Activated B cell treated with CpG ODN at 0.5 μM for 24 hours (primary cell): ENCODE measurements around the gene EFNA3. TPM values are rescaled to one million over a fixed set of nuclear protein-coding genes. Genes with fewer than 3 reads are reported as not detected.

Experiments used
- ATAC-seq: fragments of 200-7000 bp; cut with Tn5 transposase; one replicate; pipeline ENCODE4 v1.10.0; 2021; ENCODE audit warnings: low read depth, mild to moderate bottlenecking, moderate library complexity
- CTCF ChIA-PET: fragments of 350-600 bp; sonication (Branson Sonifier 250); formaldehyde crosslinking; loops from one replicate; lab custom pipeline; 2021; ENCODE audit warnings: antibody characterized with exemption; lab: Charles Lee
- POLR2A ChIA-PET: fragments of 350-600 bp; sonication (Branson Sonifier 250); formaldehyde crosslinking; loops from one replicate; lab custom pipeline; 2021; ENCODE audit warnings: antibody characterized with exemption; lab: Charles Lee
- DNase-seq: peaks from one replicate; pipeline ENCODE4 v3.0.0; 2022
- H3K27ac Mint-ChIP-seq: one replicate; pipeline ENCODE4 v1.8.0; 2020; ENCODE audit warnings: mixed read lengths
- H3K27me3 Mint-ChIP-seq: one replicate; pipeline ENCODE4 v1.8.0; 2021; ENCODE audit warnings: mixed read lengths
- H3K36me3 Mint-ChIP-seq: one replicate; pipeline ENCODE4 v1.8.0; 2021; ENCODE audit warnings: low read depth, mixed read lengths
- H3K4me1 Mint-ChIP-seq: one replicate; pipeline ENCODE4 v1.8.0; 2021; ENCODE audit warnings: mixed read lengths
- H3K4me3 Mint-ChIP-seq: one replicate; pipeline ENCODE4 v1.8.0; 2020; ENCODE audit warnings: mild to moderate bottlenecking, mixed read lengths
- H3K9me3 Mint-ChIP-seq: one replicate; pipeline ENCODE4 v1.8.0; 2020; ENCODE audit warnings: mixed read lengths
- CTCF ChIP-seq: fragments of 200-600 bp; IDR thresholded peaks from one replicate; pipeline ENCODE4 v1.8.0; 2022; ENCODE audit warnings: antibody characterized with exemption, mild to moderate bottlenecking
- intact Hi-C: fragments of 100-400 bp; cut with micrococcal nuclease; formaldehyde crosslinking; loops from one replicate; pipeline ENCODE4 v1.15.1; 2024
- total RNA-seq: library from RNA; stranded (reverse); gene quantifications from 2 replicates; pipeline ENCODE4 v1.2.3, GENCODE V29; 2022

EFNA3 gene
- total RNA-seq, 1 donor from 2014 or later, result 1.2 TPM

- Mint-ChIP-seq H3K27ac (no peak overlapping the region), H3K4me3 (no peak overlapping the region), H3K27me3 (peaks cover 28% of the 10 kb centered on the region), H3K4me1 (peaks cover 60% of the 10 kb centered on the region), H3K9me3 (no peaks in the 10 kb centered on the region), H3K36me3 (no peaks in the 10 kb centered on the region)
- DNase-seq, result no peak
- CTCF ChIA-PET, result interaction anchor here (1.1 to 4.3 kb wide), 3 partner anchors 19 to 64 kb away, joined by 3 to 84 read pairs (median 3); partner anchors contain the start of gene EFNA4
- no peak for ATAC-seq
- intact Hi-C loops, result no loop called here
- POLR2A ChIA-PET, result interaction anchor here (0.6 kb wide), 2 partner anchors 8 to 335 kb away, joined by 7 read pairs; no protein-coding TSS in a partner anchor
- no peak for TF ChIP-seq CTCF
Observed at GRCh38 chr1:155083052-155083541, 4.5 kb downstream of the EFNA3 start.

GRCh38 chr1:155083865-155084721, 5.5 kb downstream of the EFNA3 start:
- ChIA-PET POLR2A (interaction anchor here (0.8 to 2.5 kb wide), 24 partner anchors 8 to 148 kb away, joined by 3 to 54 read pairs (median 5); partner anchors contain the start of genes ADAM15, CKS1B, EFNA4 and FLAD1), CTCF (interaction anchor here (0.6 to 4.3 kb wide), 16 partner anchors 9 to 604 kb away, joined by 3 to 84 read pairs (median 8); partner anchors contain the start of genes ADAM15, EFNA4, KRTCAP2 and SLC50A1)
- Mint-ChIP-seq H3K27me3 (peaks cover 28% of the 10 kb centered on the region), H3K9me3 (no peaks in the 10 kb centered on the region), H3K36me3 (no peaks in the 10 kb centered on the region), H3K4me1 (peaks cover 58% of the 10 kb centered on the region), H3K27ac (peak overlapping the region; percentile 93), H3K4me3 (peak overlapping the region; percentile 93)
- ATAC-seq, result no peak
- intact Hi-C loops, result loop anchor here (1.0 to 2.0 kb wide), 9 partner anchors 13 to 525 kb away; partner anchors contain the start of genes CKS1B, EFNA4, KRTCAP2 and TRIM46
- no peak for DNase-seq
- no peak for TF ChIP-seq CTCF

- CTCF ChIA-PET, result interaction anchor here (0.6 to 4.3 kb wide), 27 partner anchors 9 to 605 kb away, joined by 3 to 84 read pairs (median 5); partner anchors contain the start of genes ADAM15, EFNA4, KRTCAP2 and PYGO2
- Mint-ChIP-seq H3K9me3 (no peaks in the 10 kb centered on the region), H3K36me3 (no peaks in the 10 kb centered on the region), H3K27me3 (peaks cover 25% of the 10 kb centered on the region), H3K27ac (peak overlapping the region; percentile 93), H3K4me3 (peak overlapping the region; percentile 93), H3K4me1 (peaks cover 49% of the 10 kb centered on the region)
- POLR2A ChIA-PET, result interaction anchor here (0.6 to 2.5 kb wide), 31 partner anchors 9 to 1093 kb away, joined by 3 to 54 read pairs (median 5); partner anchors contain the start of genes ADAM15, CKS1B, EFNA4 and FLAD1
- DNase-seq (peak; percentile 95), ATAC-seq (peak; percentile 77)
- intact Hi-C loops, result loop anchor here (1.0 to 5.0 kb wide), 14 partner anchors 14 to 526 kb away; partner anchors contain the start of genes ADAM15, CKS1B, DPM3 and EFNA4
- peak; percentile 55 for TF ChIP-seq CTCF
Observed at GRCh38 chr1:155084722-155085503, 6.3 kb downstream of the EFNA3 start.

- H3K9me3 Mint-ChIP-seq, result no peaks in the 10 kb centered on the region
- peaks cover 25% of the 10 kb centered on the region for H3K27me3 Mint-ChIP-seq
- no peaks in the 10 kb centered on the region for H3K36me3 Mint-ChIP-seq
- no peak for TF ChIP-seq CTCF
- ATAC-seq (peak; percentile 27), DNase-seq (peak; percentile 55)
- peaks cover 44% of the 10 kb centered on the region for H3K4me1 Mint-ChIP-seq
- ChIA-PET CTCF (interaction anchor here (0.8 to 4.3 kb wide), 19 partner anchors 10 to 606 kb away, joined by 3 to 84 read pairs (median 7); partner anchors contain the start of genes ADAM15, EFNA4, KRTCAP2 and PYGO2), POLR2A (interaction anchor here (0.6 to 2.5 kb wide), 27 partner anchors 9 to 812 kb away, joined by 3 to 54 read pairs (median 5); partner anchors contain the start of genes ADAM15, CKS1B, EFNA4 and KRTCAP2)
- H3K27ac Mint-ChIP-seq, result peak overlapping the region; percentile 93
- intact Hi-C loops, result loop anchor here (1.0 to 5.0 kb wide), 8 partner anchors 34 to 237 kb away; partner anchors contain the start of genes ADAM15, DPM3, KRTCAP2 and PMVK
- peak overlapping the region; percentile 93 for H3K4me3 Mint-ChIP-seq
Observed at GRCh38 chr1:155085504-155086127, 7.0 kb downstream of the EFNA3 start.
